GM19468 (cell line): ENCODE measurements around the gene BTRC.
A peak's percentile ranks its signal among the peaks of the same experiment; 100 is the strongest.
"Not testable (repeated sequence)": the region's sequence is repeated elsewhere in the genome, so short reads cannot be mapped to it uniquely, and the experiment has no call there.

Source experiments
- ATAC-seq: cut with Tn5 transposase; IDR thresholded peaks from one replicate; pipeline ENCODE4 v1.9.1; 2021; ENCODE audit warnings: mild to moderate bottlenecking, moderate library complexity, moderate number of reproducible peaks; ENCODE audit not compliant: unreplicated experiment; ENCODE audit errors: extremely low read depth

BTRC gene

DNA sequence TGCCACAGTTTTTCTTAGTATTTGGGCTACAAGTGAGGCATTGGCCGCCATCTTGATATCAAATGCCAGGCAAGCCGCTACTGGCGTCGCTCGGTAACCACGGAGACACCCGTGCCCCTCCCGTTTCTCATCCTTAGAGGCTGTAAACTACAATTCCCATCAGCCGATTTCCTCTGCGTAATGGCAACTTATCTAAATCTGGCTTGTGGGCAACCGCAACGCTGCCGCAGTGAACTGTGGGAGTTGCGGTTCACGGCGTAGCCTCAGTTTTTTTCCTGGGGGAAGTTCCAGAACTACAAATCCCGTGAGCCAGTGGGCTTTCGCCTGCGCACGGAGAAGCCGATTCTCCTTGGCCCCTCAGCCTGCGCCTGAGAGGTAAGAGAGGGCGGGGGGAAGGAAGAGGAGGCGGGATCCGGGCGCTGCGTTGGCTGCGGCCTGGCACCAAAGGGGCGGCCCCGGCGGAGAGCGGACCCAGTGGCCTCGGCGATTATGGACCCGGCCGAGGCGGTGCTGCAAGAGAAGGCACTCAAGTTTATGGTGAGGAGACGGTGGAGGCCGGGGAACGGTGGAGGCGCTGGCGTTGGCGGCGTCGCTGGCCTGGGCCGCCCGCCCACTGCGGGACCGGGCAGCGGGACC is at the start of gene BTRC:
Gene BTRC, plus strand, starts transcription at position 474 of the 636 bp plus-strand sequence. Its CDS starts 16 bp downstream, at position 490.
- ATAC-seq: peak; percentile 89

DNA sequence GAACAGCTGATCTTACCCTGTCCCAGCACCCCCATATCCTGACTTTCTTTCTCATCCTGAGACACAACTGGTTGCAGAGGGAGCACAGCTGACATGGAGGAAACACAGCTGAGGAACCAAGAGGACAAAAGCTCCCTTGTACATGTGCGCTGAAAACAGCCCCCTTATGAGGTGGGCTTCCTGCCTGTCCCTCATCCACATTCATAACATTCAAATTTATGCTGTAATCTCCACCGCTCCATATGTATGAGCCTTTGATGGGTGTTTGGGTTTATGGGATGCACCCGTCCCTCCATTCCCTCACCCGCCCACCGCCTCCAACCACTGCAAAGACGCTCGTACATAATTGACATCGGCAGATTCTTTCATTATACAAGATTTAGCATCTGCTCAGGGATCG is 49.6 kb upstream of the BTRC start:
- ATAC-seq: no peak

- ATAC-seq: no peak
Measured at GRCh38 chr10:101305320-101306241, 48.4 kb upstream of the BTRC start.

GRCh38 chr10:101308051-101308450 is 45.9 kb upstream of the BTRC start:
- ATAC-seq: no peak

DNA sequence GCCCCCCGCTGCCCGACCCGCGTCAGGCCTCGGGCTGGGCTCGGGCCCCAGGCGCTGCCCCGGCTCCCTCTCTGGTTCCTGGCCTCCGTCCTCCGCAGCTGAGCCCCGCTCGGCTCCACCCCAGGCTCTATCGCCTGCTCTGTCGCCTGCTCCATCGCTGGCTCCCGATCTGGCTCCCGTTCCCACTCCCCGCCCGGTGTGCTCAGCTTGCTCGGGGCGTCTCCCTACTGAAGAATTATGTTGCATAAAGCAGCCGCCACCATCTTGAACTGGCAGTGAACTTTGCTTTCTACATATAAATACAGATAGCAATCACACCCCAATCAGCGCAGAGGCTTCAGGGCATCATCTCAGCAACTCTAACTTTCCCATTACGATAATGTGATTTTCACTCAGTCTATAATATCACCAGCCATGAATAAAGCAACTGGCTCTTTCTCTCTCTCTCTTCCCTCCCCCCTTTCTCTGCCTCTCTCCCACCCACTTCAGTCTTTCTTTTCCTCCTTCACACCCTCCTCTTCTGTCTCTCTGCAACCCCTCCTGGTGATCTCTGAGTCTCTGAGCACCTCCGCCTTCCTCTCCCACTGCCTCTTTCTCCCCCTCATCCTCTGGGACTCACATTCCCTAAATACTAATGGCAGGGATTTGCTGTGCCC is 43.3 kb upstream of the BTRC start:
- ATAC-seq: no peak

DNA sequence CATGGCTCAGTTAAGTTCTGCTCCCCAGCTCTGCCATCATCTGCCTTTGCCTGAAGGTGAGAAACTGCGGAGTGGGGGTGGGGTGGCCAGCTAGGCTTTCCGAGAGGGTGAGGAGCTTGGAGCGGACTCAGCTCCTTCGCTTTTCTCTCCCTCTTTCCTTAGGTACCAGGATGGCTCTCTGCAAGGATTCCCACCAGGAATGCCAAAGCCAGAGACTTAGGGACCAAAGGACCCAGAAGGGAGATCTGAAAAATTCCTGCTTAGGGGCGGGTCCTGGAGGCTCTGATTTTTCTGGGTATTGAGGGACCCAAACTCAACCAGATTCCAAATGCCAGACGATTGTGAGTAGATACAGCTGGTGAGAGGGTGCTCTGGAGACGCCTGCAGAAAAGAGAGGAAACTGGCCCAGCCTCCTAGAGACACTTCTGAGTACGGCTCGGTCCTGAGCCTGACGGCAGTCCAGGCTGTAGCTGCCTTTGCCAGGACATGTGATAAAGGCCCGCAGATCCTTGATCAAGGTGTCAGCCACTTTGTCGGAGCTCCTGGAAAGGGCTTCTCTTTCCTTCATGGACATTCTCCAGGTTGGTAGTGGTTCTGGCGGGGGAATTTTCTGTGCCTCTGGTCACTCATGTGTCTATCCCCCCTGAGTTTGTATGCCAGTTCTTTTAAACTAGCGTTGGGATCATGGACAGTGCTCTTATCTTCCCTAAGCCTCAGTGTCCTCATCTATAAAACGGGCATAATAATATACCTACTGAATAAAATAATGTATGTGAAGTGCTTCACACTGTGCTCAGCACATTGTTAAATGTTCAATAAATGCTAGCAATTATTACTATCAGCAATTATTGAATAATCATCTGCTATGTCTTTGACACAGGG is 42.5 kb upstream of the BTRC start:
- no peak for ATAC-seq

DNA sequence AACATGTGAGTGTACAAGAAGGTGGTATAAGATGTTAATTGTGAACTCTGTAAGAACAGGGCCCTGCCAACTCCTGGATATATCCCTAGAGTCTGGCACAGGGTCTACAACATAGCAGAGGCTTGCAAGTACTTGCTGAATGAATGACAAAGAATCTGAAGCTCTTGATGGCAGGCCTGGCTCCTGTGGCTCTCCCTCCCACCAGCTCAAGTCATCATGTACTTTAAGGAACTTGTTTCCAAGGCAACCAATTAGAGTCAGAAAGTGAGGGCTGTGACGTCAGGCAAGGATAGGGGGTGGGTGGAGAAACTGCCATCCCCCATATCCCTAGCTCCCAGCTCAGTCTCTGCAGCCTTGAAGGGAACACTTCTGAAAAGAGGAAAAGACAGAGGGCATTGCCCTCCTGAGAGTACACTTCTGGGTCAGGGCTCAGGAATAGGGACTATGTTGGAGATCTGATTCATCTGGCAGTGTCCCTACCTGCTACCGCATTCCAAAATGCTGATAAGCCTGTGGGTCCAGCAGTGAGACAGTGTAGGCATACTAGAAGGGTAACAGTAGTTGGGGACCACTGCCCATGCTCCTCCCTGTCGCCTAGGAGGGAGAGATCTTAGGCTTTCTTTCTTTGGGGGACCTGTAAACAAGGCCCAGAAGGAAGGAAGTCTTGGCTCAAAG is 34.6 kb upstream of the BTRC start:
- ATAC-seq: no peak

DNA sequence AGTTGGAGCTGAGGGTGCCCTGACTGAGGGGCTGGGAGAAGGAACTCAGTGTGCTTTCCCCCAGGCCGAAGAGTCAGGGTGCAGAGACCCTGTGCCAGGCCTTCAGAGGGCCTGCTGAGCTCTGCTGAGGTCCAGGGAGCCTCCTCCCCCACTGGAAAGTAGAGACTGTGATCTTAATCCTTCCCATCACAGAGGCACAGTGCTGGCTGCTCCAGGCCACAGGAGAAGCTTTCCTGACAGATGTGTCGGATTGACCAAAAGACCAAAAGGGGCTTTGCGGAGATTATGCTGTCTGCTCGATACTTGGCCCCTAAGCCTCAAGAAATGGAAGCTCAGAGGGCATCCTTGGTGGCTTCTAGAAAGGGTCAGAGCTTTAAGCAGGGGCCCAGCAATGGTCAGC is 32.9 kb upstream of the BTRC start:
- no peak for ATAC-seq

DNA sequence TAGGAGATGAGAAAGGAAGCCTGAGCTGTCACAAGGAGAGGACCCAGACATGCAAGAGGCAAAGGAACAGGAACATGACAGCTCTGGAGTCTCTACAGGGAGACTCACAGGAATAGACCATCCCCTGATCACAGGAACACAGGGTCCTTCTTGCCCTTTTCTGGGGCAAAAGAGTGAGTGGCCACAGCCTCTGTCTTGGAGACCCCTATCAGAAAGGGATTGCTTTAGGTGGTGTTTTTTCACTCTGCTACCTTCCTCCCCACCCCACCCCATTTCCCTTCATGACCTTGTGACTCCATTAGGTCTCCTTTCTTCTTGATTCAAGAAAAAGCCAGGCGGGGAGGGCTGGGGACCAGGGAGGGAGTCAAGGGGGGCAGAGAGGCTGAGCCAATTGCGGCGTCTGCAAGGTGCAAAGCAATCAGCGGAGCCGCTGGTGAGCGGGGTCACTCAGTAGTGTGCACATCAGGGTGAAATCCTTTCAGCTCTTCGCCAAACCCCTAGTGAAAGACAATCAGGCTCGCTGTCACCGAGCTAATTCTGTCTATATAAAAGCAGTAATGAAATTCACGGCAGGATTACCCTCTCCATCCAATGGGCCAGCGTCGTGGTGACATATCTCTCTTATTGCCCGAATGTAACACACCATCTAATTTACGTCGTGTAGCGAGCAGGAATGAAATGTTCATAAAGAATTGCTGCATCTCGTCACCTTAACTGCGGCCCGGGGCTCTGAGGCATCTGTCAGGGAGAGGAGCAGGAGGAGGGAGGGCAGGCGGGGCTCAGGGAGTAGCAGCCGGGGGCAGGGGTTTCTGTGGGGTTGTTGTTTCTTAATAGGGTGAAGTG is 31.5 kb upstream of the BTRC start:
- ATAC-seq: no peak

DNA sequence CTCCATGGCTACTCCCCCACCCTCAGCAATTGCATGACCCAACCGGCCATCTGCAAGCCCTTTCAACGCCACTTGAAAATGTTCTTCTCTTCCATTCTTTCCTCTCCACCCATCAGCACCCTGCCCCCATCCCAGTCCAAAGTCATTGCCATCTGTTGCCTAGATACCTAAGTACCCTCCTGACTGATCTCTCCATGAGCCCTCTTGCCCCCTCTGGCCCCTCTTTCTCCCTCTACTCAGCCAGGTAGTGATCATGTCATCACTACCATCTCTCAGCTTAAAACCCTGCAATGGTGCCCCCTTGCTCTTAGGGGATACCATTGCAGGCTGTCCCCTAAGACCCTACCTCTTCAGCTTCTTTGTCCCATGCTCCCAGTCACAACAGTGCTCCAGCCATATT is 30.5 kb upstream of the BTRC start:
- ATAC-seq: no peak

GRCh38 chr10:101327454-101327853 is 26.5 kb upstream of the BTRC start:
- ATAC-seq: not testable (repeated sequence)

DNA sequence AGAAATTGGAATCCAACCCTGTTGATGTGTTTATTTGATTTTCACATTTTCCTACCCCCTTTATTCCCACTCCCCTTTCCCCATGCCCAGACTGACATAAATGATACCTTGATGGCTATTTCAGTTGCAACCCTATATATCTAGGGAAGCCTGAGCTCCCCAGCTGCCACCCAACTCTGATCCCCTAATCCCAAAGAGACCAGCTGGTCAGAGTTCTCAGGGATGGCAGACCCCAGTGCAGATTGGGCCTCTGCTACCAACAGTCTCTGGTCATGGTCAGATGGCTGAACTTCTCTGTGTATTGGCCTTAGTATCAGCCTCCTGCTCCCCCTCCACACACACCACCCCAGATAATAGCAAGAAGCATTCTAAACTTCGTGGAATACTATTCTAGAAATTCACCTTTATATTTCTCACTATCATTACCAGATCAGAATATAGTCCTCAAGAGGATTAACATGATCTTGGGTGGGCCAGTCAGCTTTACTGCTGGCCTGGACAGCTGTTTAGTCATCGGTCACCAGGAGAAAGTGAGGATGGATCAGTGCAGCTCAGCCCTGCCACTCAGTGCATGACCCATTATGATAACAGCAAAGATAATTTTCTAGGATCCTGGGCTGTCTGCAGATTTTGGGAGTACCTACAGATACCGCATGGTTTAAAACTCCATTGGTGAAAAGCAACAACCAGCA is 24.5 kb upstream of the BTRC start:
- ATAC-seq: no peak

DNA sequence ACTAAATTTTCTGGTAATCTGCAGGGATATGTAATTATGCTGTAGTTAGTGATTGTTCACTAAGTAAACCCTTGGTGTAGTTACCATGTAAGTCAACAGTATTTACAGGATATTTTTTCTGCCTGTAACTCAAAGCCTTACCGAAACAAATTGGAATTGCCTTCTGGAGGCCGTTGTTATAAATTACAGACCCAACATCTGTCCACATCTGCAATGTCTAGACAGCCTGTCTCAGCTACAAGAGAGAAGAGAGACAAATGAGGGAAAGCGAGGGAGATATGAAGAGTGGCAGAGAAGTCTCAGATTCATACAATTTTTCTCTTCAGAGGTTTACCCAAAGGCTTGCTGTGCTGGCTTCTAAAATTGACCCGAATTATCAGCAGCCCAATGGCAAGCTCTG is 23.7 kb upstream of the BTRC start:
- ATAC-seq: no peak

GRCh38 chr10:101330631-101331225 is 23.2 kb upstream of the BTRC start:
- no peak for ATAC-seq

GRCh38 chr10:101331956-101332355 is 22.0 kb upstream of the BTRC start:
- ATAC-seq: no peak

- ATAC-seq: not testable (repeated sequence)
Measured at GRCh38 chr10:101334259-101334658, 19.7 kb upstream of the BTRC start.

DNA sequence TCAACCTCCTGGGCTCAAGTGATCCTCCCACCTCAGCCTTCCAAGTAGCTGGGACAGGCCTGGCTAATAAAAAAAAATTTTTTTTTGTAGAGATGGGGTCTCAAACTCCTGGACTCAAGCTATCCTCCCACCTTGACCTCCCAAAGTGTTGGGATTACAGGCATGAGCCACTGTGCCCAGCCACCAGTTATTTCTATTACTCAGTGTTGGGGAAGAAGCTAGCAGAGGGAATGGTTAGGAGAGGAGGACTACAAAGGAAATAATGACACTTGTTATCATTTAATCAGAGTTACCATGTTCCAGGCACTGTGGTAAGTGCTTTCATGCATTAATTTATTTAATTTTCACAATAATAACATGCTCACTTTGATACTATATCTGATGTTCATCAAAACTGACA is 17.6 kb upstream of the BTRC start:
- no peak for ATAC-seq

- no peak for ATAC-seq
Measured at GRCh38 chr10:101337836-101338235, 16.1 kb upstream of the BTRC start.
